ENCODE data around the gene SCN1B.
A peak's percentile ranks its signal among the peaks of the same experiment; 100 is the strongest.
"Not testable (repeated sequence)": the region's sequence is repeated elsewhere in the genome, so short reads cannot be mapped to it uniquely, and the experiment has no call there.

Gene SCN1B

GRCh38 chr19:35048911-35049411, 18.7 kb downstream of the SCN1B start:
- DNase-seq = peak; percentile 68 to 97 (median 80)
- intact Hi-C loops (cut with DNase I) = loop anchor here (10.0 kb wide), 1 partner anchor 46 kb away; no protein-coding TSS in a partner anchor

DNA sequence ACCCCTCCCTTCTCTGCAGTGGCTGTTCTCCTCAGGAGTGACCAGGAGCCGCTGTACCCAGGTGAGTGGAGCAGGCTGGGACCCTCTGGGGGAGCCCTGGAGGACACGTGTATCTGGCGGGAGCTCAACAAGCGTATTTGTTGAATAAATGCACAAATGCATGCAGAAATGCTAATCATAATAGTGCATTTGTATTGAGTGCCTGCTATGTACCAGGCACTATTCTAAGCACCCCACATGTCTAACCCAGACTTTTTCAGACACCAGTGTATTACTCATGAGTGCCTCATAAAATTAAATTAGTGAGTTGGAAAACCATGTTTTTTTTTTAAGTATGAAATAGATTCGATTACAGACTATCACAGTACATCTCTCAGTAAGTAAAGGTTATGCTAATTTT, 19.2 kb downstream of the SCN1B start:
- intact Hi-C loops (cut with DNase I) = loop anchor here (10.0 kb wide), 1 partner anchor 45 kb away; no protein-coding TSS in a partner anchor
- no peak for DNase-seq

- intact Hi-C loops (cut with DNase I) = not testable (repeated sequence)
Observed at GRCh38 chr19:35050662-35051061, 20.4 kb downstream of the SCN1B start.

DNA sequence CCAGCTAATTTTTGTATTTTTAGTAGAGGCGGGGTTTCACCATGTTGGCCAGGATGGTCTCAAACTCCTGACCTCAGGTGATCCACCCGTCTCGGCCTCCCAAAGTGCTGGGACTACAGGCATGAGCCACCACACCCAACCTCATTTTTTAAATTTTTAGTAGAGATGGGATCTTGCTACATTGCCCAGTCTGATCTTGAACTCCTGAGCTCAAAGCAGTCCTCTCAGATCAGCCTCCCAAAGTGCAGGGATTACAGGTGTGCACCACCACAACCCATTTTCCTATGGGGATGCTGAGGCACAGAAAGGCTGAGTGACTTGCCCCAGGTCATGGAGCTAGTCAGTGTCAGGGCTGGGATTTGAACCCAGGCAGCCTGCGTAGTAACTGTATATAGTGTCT, 21.0 kb downstream of the SCN1B start:
- peak in 1 of 10 donors; percentile 17 for DNase-seq
- intact Hi-C loops (cut with DNase I) = not testable (repeated sequence)

More at GRCh38 chr19:35050662-35051061, 20.4 kb downstream of the SCN1B start:
- DNase-seq = not testable (repeated sequence)

DNA sequence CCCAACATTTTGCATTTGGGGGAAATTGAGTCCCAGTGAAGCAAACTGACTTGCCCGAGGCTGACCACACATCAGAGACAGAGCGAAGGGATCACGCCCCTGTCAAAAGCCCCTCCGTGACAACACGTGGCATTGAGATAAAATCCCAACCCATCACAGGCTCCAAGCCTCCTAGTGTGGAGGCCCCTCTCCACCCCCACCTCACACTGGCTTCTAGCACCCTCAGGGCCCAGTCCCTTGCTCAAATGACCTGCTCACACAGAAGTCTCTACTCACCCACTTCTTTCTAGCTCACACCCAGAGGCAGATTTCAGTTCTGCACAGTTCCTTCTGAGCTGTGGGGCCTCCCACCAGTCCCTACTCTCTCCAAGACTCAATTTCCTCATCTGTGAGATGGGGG, 21.5 kb downstream of the SCN1B start:
- DNase-seq = peak in 3 of 10 donors; percentile 18 to 48 (median 25)
- intact Hi-C loops (cut with DNase I) = no loop called here

DNA sequence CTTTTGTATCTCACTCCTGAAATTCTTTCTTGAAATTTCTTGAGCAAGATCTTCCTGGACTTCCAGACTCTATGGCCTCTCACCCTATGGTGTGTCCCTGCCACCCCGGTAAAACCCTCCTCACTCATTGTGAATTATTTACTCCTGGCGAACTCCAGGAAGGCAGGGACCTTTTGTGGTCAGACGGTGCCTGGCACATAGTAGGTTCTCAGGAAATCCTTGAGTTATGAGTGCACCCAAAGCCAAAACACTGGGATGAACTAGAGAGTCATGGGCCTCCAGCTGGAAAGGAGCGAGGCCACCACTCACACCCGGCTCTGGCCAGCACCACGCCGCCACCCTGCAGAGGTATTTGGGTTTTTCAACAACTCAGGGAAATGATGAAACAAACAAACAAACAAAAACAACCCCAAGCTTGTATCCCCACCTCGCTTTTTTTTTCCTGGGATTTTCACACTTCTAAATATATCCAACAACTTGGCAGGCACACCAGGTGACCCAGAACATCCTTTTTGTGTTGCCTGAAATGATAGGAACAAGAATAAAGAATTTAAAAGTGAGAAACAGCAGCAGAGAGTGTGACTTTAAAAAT, 22.4 kb downstream of the SCN1B start:
- peak in 3 of 10 donors; percentile 46 to 62 (median 60) for DNase-seq
- intact Hi-C loops (cut with DNase I) = no loop called here

- intact Hi-C loops (cut with DNase I) = no loop called here
- DNase-seq = peak in 3 of 10 donors; percentile 12 to 55 (median 18)
Observed at GRCh38 chr19:35053667-35054293, 23.5 kb downstream of the SCN1B start.

DNA sequence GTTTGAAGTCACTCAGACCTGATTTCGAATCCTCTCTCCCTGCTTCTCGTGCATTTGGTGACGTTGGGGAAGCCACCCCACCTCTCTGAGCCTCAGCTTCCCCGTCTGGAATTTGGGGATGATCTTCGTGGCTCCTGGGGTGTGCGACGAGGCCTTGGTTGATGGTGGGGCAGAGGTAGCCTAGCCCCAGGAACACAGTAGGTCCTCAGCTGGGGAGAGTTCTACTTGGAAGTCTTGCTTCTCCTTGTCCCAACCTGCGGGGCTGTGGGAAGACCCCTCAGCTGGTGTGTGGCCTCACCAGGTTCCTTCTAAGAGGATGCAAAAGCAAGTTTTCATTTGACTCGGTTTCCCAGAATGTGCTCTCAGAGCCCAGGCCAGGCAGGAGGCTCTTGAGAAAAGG, 24.4 kb downstream of the SCN1B start:
- peak in 3 of 10 donors; percentile 42 to 50 (median 43) for DNase-seq
- intact Hi-C loops (cut with DNase I) = no loop called here

DNA sequence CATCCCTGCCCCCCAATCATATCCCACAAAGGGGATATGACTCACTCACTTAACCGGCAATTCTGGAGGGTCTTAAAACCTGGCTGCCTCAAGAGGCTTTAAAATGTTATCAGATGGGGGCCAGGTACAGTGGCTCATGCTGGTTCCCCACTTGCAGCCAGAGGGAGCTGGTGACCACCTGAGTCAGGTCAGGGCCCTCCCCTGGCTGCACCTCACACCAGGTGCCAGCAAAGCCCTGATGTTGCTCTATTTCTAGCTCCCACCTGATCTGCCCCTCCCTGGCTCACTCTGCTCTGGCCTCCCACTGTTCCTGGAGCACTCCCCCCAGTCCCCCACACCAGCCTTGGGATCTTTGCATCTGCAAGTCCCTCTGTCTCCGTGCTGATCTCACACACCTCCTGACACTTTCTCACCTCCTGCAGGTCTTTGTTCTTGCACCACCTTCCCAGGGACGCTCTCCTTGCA, 25.5 kb downstream of the SCN1B start:
- intact Hi-C loops (cut with DNase I) = no loop called here
- peak in 3 of 10 donors; percentile 43 to 80 (median 49) for DNase-seq

- intact Hi-C loops (cut with DNase I) = no loop called here
- peak in 3 of 10 donors; percentile 3 to 18 (median 4) for DNase-seq
Observed at GRCh38 chr19:35056513-35057063, 26.3 kb downstream of the SCN1B start.

DNA sequence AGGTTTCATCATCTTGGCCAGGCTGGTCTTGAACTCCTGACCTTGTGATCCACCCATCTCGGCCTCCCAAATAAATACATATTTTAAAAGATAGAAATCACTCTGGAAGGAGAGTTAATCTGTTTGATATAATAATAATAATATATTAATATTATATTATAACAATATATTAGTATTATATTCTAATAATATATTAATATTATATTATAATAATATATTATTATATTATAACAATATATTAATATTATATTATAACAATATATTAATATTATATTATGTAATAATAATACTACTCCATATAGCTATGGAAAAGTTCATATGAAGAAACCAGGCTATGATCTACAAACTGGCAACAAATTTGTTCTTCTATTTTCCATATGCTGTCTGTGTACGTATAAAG, 28.1 kb downstream of the SCN1B start:
- no peak for DNase-seq
- intact Hi-C loops (cut with DNase I) = no loop called here

- DNase-seq = peak in 3 of 10 donors; percentile 55 to 81 (median 80)
Observed at GRCh38 chr19:35059006-35059798, 28.9 kb downstream of the SCN1B start.

GRCh38 chr19:35059799-35060091, 29.5 kb downstream of the SCN1B start:
- intact Hi-C loops (cut with DNase I) = no loop called here
- DNase-seq = peak in 1 of 10 donors; percentile 53

More at GRCh38 chr19:35059006-35059798, 28.9 kb downstream of the SCN1B start:
- intact Hi-C loops (cut with DNase I) = no loop called here

GRCh38 chr19:35060160-35060855, 30.0 kb downstream of the SCN1B start:
- intact Hi-C loops (cut with DNase I) = no loop called here
- DNase-seq = peak in 3 of 10 donors; percentile 60 to 78 (median 67)

DNA sequence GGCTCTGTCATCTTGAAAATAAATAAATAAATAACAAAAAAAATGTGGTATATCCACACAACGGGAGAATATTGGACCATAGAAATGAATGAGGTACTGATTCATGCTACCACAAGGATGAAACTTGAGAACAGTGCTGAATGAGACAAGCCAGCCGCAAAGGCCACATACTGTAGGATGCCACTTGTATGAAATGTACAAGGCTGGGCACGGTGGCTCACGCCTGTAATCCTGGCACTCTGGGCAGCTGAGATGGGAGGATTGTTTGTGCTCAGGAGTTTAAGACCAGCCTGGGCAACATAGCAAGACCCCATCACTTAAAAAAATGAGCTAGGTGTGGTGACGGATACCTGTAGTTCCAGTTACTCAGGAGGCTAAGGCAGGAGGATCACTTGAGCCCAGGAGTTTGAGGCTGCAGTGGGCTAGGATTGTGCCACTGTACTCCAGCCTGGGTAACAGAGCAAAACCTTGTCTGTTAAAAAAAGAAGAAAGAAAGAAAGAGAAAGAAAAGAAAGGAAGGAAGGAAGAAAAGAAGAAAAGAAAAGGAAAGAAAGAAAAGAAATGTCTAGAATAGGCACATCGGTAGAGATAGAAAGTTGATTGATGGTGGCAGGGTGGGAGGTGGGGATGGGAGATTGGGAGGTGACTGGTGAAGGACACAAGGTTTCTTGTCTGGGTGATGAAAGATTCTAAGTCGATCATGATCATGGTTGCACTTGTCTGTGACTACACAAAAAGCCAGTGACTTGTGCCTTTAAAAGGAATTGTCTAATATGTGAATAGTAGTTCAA, 31.5 kb downstream of the SCN1B start:
- peak in 2 of 10 donors; percentile 14 to 15 for DNase-seq
- intact Hi-C loops (cut with DNase I) = no loop called here

- DNase-seq = peak in 2 of 10 donors; percentile 14 to 32
- intact Hi-C loops (cut with DNase I) = no loop called here
Observed at GRCh38 chr19:35062942-35063341, 32.7 kb downstream of the SCN1B start.

- intact Hi-C loops (cut with DNase I) = no loop called here
- DNase-seq = peak in 2 of 10 donors; percentile 2 to 15
Observed at GRCh38 chr19:35063940-35064818, 33.9 kb downstream of the SCN1B start.

DNA sequence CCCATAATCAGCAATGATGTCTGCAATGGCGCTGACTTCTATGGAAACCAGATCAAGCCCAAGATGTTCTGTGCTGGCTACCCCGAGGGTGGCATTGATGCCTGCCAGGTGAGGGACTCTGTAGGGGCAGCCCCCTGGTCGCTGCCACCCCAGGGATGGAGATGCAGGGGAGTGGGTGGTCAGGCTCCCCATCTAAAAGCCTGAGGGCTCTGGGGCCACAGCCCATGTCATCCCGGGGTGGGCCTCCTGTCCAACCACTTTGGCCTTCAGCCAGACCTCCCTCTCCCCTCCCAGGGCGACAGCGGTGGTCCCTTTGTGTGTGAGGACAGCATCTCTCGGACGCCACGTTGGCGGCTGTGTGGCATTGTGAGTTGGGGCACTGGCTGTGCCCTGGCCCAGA, 35.3 kb downstream of the SCN1B start:
- DNase-seq = no peak
- intact Hi-C loops (cut with DNase I) = no loop called here

Measured in posterior cingulate gyrus (tissue), 11 donors.